K562 (cell line): Measurements from ENCODE around the gene PTAR1. TPM values are rescaled to one million over a fixed set of nuclear protein-coding genes. Genes with fewer than 3 reads are reported as not detected.

Source experiments
- ATAC-seq: fragments of 200-7000 bp; cut with Tn5 transposase; 3 replicates; pipeline ENCODE4 v1.9.1; 2020; ENCODE audit warnings: moderate library complexity
- BruUV-seq: library from RNA; stranded (reverse); fragments of 400-500 nt; replicated peaks from 2 replicates; lab custom pipeline; 2021; lab: Mats Ljungman, UMichigan
- CTCF ChIA-PET: fragments of 300-600 bp; formaldehyde crosslinking; extraction: SDS; loops from one replicate; lab custom pipeline; 2021; ENCODE audit warnings: low intra/inter-chr PET ratio; lab: Yijun Ruan, JAX
- POLR2A ChIA-PET: fragments of 300-600, 350-650 bp; sonication (Branson Sonifier 250); formaldehyde crosslinking; extraction: SDS; loops from one replicate; lab custom pipeline; 2021; ENCODE audit warnings: antibody characterized with exemption, inconsistent platforms; lab: Yijun Ruan, JAX
- DNase-seq, 4 experiments: peaks; one replicate each; pipeline versions ENCODE4 v3.0.0 to v3.0.0-alpha.2; 2011 to 2018; ENCODE audit warnings: low spot score in 3 of 4, mixed read lengths in 3 of 4; ENCODE audit errors: extremely low read depth in 1 of 4
- FAIRE-seq: peaks from 2 replicates; lab custom pipeline; 2011; peaks lifted over from hg19 to GRCh38; lab: Jason Lieb, UNC
- H2AFZ ChIP-seq: 2 replicates; pipeline ENCODE4 v1.6.0; 2011; ENCODE audit warnings: low read depth, low read length, control low read depth, inconsistent platforms
- H3K27ac ChIP-seq: fragments of 200-600 bp; 3 replicates; pipeline ENCODE4 v1.8.0; 2011; ENCODE audit warnings: low read depth, mild to moderate bottlenecking, control low read depth, inconsistent platforms, low read length, moderate library complexity, mixed read lengths; ENCODE audit errors: extremely low read depth
- H3K27me3 ChIP-seq, 2 experiments: fragments of 300-600 bp in 1 of 2; 2 replicates in 1 of 2; 3 replicates in 1 of 2; pipeline versions ENCODE4 v1.6.0 to v1.8.0; 2011; ENCODE audit warnings: inconsistent platforms in 2 of 2, low read length in 2 of 2, mild to moderate bottlenecking in 1 of 2, mixed read lengths in 1 of 2, moderate library complexity in 1 of 2; ENCODE audit not compliant: control insufficient read depth in 2 of 2, insufficient read depth in 2 of 2
- H3K36me3 ChIP-seq: fragments of 300-600 bp; 3 replicates; pipeline ENCODE4 v1.8.0; 2011; ENCODE audit warnings: mild to moderate bottlenecking, low read length, inconsistent platforms; ENCODE audit not compliant: control insufficient read depth, insufficient read depth
- H3K4me1 ChIP-seq, 2 experiments: fragments of 200-600 bp in 1 of 2; replicated peaks in 1 of 2; 2 replicates in 1 of 2; 3 replicates in 1 of 2; pipeline versions ENCODE4 v1.5.1 to v1.8.0; 2011; ENCODE audit warnings: inconsistent platforms in 2 of 2, low read length in 2 of 2, mild to moderate bottlenecking in 1 of 2, mixed read lengths in 1 of 2, moderate library complexity in 1 of 2; ENCODE audit not compliant: control insufficient read depth in 2 of 2, insufficient read depth in 2 of 2
- H3K4me2 ChIP-seq: 2 replicates; pipeline ENCODE4 v1.6.1; 2011; ENCODE audit warnings: low read length, control low read depth, inconsistent platforms, mixed read lengths; ENCODE audit not compliant: insufficient read depth
- H3K4me3 ChIP-seq: fragments of 200-600 bp; sonication (generic), shearing (Covaris generic); 2 replicates; pipeline ENCODE4 v1.5.1; 2016; ENCODE audit warnings: control low read depth, inconsistent platforms
- H3K79me2 ChIP-seq: fragments of 200-600 bp; 3 replicates; pipeline ENCODE4 v1.8.0; 2011; ENCODE audit warnings: low read length, inconsistent platforms; ENCODE audit not compliant: control insufficient read depth, insufficient read depth
- H3K9ac ChIP-seq, 2 experiments: 2 replicates each; pipeline versions ENCODE4 v1.6.0 to v1.6.1; 2011; ENCODE audit warnings: low read depth in 2 of 2, low read length in 2 of 2, control low read depth in 1 of 2, inconsistent platforms in 1 of 2, mild to moderate bottlenecking in 1 of 2, mixed read lengths in 1 of 2; ENCODE audit not compliant: insufficient read depth in 1 of 2
- H3K9me1 ChIP-seq: one replicate; pipeline ENCODE4 v1.6.0; 2011; ENCODE audit warnings: inconsistent platforms, mild to moderate bottlenecking, low read length, moderate library complexity; ENCODE audit not compliant: control insufficient read depth, insufficient read depth
- H3K9me3 ChIP-seq: replicated peaks from 2 replicates; pipeline ENCODE4 v1.5.1; 2011; ENCODE audit warnings: low read depth, low read length, inconsistent platforms; ENCODE audit not compliant: control insufficient read depth, insufficient read depth
- H4K20me1 ChIP-seq: replicated peaks from 2 replicates; pipeline ENCODE4 v1.6.1; 2011; ENCODE audit warnings: low read length, inconsistent platforms, mixed read lengths; ENCODE audit not compliant: control insufficient read depth, insufficient read depth
- BDP1 ChIP-seq: IDR thresholded peaks from 3 replicates; pipeline ENCODE4 v1.6.1; 2011; ENCODE audit not compliant: insufficient read length, insufficient read depth
- BRD9 ChIP-seq: fragments of 450-650 bp; IDR thresholded peaks from 2 replicates; pipeline ENCODE4 v1.6.1; 2018; ENCODE audit warnings: low read depth; ENCODE audit not compliant: partially characterized antibody
- FOXM1 ChIP-seq, 2 experiments: fragments of 450-650 bp in 1 of 2; sonication (generic) in 1 of 2; formaldehyde crosslinking in 1 of 2; IDR thresholded peaks; 2 replicates each; pipeline versions ENCODE4 v1.6.1 to v1.9.0; 2017 to 2022; ENCODE audit warnings: low read depth in 2 of 2, mild to moderate bottlenecking in 2 of 2, missing genetic modification reagents in 1 of 2, moderate library complexity in 1 of 2
- LARP7 ChIP-seq: fragments of 450-650 bp; IDR thresholded peaks from 2 replicates; pipeline ENCODE4 v1.6.1; 2016
- LCOR ChIP-seq: sonication (generic); formaldehyde crosslinking; IDR thresholded peaks from 2 replicates; pipeline ENCODE4 v1.8.0; 2022; ENCODE audit warnings: mild to moderate bottlenecking, missing genetic modification reagents
- MAFF ChIP-seq: IDR thresholded peaks from 2 replicates; pipeline ENCODE4 v1.6.1; 2012; ENCODE audit warnings: low read length, improper control_type of control experiment
- NFIX ChIP-seq: fragments of 250-450 bp; sonication (Bioruptor Pico); IDR thresholded peaks from 2 replicates; pipeline ENCODE4 v1.4.0; 2020; ENCODE audit warnings: low read depth, mild to moderate bottlenecking, moderate library complexity
- NR3C1 ChIP-seq: sonication (generic); formaldehyde crosslinking; IDR thresholded peaks from 2 replicates; pipeline ENCODE4 v1.8.1; 2022; ENCODE audit warnings: missing genetic modification reagents
- RBM15 ChIP-seq: fragments of 200-400 bp; formaldehyde crosslinking; IDR thresholded peaks from 2 replicates; pipeline ENCODE4 v1.6.1; 2018; ENCODE audit warnings: mild to moderate bottlenecking, low read length, moderate library complexity; ENCODE audit not compliant: insufficient read depth
- RUNX1 ChIP-seq: sonication (generic); IDR thresholded peaks from 2 replicates; pipeline ENCODE4 v1.6.1; 2016; ENCODE audit warnings: antibody characterized with exemption, low read depth
- SAFB ChIP-seq: fragments of 200-400 bp; formaldehyde crosslinking; IDR thresholded peaks from 2 replicates; pipeline ENCODE4 v1.6.1; 2017; ENCODE audit warnings: low read depth, low read length, borderline replicate concordance
- TFAP4 ChIP-seq: sonication (generic); formaldehyde crosslinking; IDR thresholded peaks from 2 replicates; pipeline ENCODE4 v1.8.0; 2022; ENCODE audit warnings: missing genetic modification reagents, mild to moderate bottlenecking, moderate library complexity, borderline replicate concordance
- ZNF184 ChIP-seq: sonication (generic); formaldehyde crosslinking; IDR thresholded peaks from 2 replicates; pipeline ENCODE4 v1.5.0; 2020; ENCODE audit warnings: missing genetic modification reagents
- ZNF764 ChIP-seq: fragments of 250-450 bp; sonication (Bioruptor Pico); IDR thresholded peaks from 2 replicates; pipeline ENCODE4 v1.4.0; 2020; ENCODE audit warnings: low read depth, mild to moderate bottlenecking, moderate library complexity
- WGBS: fragments of 100-300 bp; shearing (Covaris generic); methylation state at CpG from one replicate; pipeline ENCODE4 v1.1.6; 2016; ENCODE audit warnings: low coverage, mixed read lengths; ENCODE audit not compliant: insufficient coverage; ENCODE audit errors: missing lambda C conversion rate; 5-methylcytosine and 5-hydroxymethylcytosine counted together
- in situ Hi-C: fragments of 300-500 bp; cut with MboI; formaldehyde crosslinking; loops from 4 replicates; pipeline ENCODE4 v1.15.0; 2018; ENCODE audit warnings: inconsistent platforms, mixed read lengths
- intact Hi-C: fragments of 100-400 bp; cut with micrococcal nuclease; formaldehyde crosslinking; loops from 2 replicates; pipeline ENCODE4 v1.14.2; 2022
- polyA plus RNA-seq, 8 experiments: library from polyadenylated mRNA; depleted of rRNA in 4 of 8; stranded (reverse) in 5 of 8; unstranded in 3 of 8; fragments of >200 nt; fragmentation: Nextera tagmentation in 2 of 8; fragmentation: Illumina TruSeq in 1 of 8; extraction: Ambion mirVana in 2 of 8; extraction: Trizol in 1 of 8; gene quantifications; 2 replicates each; pipeline versions ENCODE4 v1.2.1 to v1.2.3, GENCODE V29; 2011 to 2014; ENCODE audit warnings: inconsistent platforms in 1 of 8, missing spikeins in 1 of 8
- total RNA-seq, 7 experiments: library from RNA; depleted of rRNA in 6 of 7; stranded (reverse); fragments of >200 nt in 6 of 7; fragmentation: Illumina TruSeq in 2 of 7; extraction: Trizol in 2 of 7; gene quantifications; 2 replicates each; pipeline versions ENCODE4 v1.2.1 to v1.2.3, GENCODE V29; 2011 to 2021; ENCODE audit warnings: low replicate concordance in 1 of 7
- TF ChIP-seq, protein P1 (sequence below): fragments of 450-650 bp; IDR thresholded peaks from 2 replicates; pipeline ENCODE4 v1.6.1; 2016; ENCODE audit warnings: borderline replicate concordance
- TF ChIP-seq, protein P2 (sequence below): fragments of 250-450 bp; sonication (Bioruptor Pico); IDR thresholded peaks from 2 replicates; pipeline ENCODE4 v1.4.0; 2020; ENCODE audit warnings: borderline replicate concordance
- TF ChIP-seq, protein P3 (sequence below): IDR thresholded peaks from 2 replicates; pipeline ENCODE4 v1.6.1; 2011; ENCODE audit not compliant: insufficient read length; ENCODE audit errors: extremely low read depth

Gene PTAR1
- total and polyA plus RNA-seq, 9 of the 15 experiments (the other 6 are each of a cell fraction or from before 2014, with no cell fraction given) = 10.1 to 48.0 (median 28.0) TPM

DNA sequence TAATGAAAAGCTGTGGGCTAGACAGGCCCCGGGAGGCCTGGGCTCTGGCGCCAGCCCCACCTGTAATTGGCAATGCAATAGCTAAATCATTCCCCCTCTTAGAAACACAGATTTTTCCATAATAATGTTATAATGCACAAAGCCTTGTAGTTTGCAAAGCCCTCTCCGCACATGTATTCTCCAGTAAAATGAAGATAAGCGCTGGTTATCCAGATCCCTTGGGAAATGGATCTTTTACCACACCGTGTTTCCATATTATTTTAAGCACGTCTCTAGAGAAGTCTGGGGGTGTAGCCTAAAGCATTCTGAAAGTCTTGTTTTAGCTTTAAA is 86.5 kb downstream of the PTAR1 start:
- H2AFZ ChIP-seq = peak overlapping the region; percentile 81
- H3K4me3 ChIP-seq = peak overlapping the region; percentile 35; the same call in 1 of the 2 replicates
- ChIA-PET CTCF (interaction anchor here (0.5 kb wide), 1 partner anchor 86 kb away, joined by 3 read pairs; the partner anchor contains the start of gene PTAR1), POLR2A (interaction anchor here (0.6 kb wide), 1 partner anchor 253 kb away, joined by 3 read pairs; no protein-coding TSS in a partner anchor)
- H3K4me1 ChIP-seq = peaks cover 0 to 15% of the 10 kb centered on the region in 2 experiments; a peak in 2 of 5 replicates
- FAIRE-seq = no peak
- no TSS peak for BruUV-seq
- no peak for DNase-seq
- H3K9ac ChIP-seq = peak overlapping the region in 1 of 2 experiments; percentile 87; a peak in 2 of 4 replicates
- no peaks in the 10 kb centered on the region for H3K9me3 ChIP-seq
- no peaks in the 10 kb centered on the region for H3K36me3 ChIP-seq
- peaks cover 2 to 15% of the 10 kb centered on the region in 2 experiments; a peak in 4 of 5 replicates for H3K27me3 ChIP-seq
- no peaks in the 10 kb centered on the region for H3K79me2 ChIP-seq
- in situ Hi-C loops (no loop called here), intact Hi-C loops (loop anchor here (1.0 to 5.0 kb wide), 4 partner anchors 84 to 246 kb away; partner anchors contain the start of gene CFAP95)
- H4K20me1 ChIP-seq = no peaks in the 10 kb centered on the region; the same call in 1 of the 2 replicates
- peak overlapping the region; percentile 68 for H3K4me2 ChIP-seq
- no peaks in the 10 kb centered on the region for H3K9me1 ChIP-seq
- no peak overlapping the region for H3K27ac ChIP-seq
- TF ChIP-seq SAFB (no peak), RBM15 (no peak), MAFF (no peak), ZNF184 (CRISPR knock-in tag) (no peak), FOXM1 (IDR thresholded peaks at IDR 0.05; ENCODE audit: low read depth) (no peak), FOXM1 (CRISPR knock-in tag; IDR thresholded peaks at IDR 0.05; ENCODE audit: low read depth) (no peak), TFAP4 (CRISPR knock-in tag) (no peak), NFIX (CRISPR knock-in tag) (no peak), ZNF764 (CRISPR knock-in tag) (no peak), LCOR (CRISPR knock-in tag) (no peak), NR3C1 (CRISPR knock-in tag) (no peak), BDP1 (no peak), RUNX1 (no peak), BRD9 (no peak), LARP7 (no peak)
- TF ChIP-seq, protein P1, sequence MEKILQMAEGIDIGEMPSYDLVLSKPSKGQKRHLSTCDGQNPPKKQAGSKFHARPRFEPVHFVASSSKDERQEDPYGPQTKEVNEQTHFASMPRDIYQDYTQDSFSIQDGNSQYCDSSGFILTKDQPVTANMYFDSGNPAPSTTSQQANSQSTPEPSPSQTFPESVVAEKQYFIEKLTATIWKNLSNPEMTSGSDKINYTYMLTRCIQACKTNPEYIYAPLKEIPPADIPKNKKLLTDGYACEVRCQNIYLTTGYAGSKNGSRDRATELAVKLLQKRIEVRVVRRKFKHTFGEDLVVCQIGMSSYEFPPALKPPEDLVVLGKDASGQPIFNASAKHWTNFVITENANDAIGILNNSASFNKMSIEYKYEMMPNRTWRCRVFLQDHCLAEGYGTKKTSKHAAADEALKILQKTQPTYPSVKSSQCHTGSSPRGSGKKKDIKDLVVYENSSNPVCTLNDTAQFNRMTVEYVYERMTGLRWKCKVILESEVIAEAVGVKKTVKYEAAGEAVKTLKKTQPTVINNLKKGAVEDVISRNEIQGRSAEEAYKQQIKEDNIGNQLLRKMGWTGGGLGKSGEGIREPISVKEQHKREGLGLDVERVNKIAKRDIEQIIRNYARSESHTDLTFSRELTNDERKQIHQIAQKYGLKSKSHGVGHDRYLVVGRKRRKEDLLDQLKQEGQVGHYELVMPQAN = no peak
- TF ChIP-seq, protein P2, sequence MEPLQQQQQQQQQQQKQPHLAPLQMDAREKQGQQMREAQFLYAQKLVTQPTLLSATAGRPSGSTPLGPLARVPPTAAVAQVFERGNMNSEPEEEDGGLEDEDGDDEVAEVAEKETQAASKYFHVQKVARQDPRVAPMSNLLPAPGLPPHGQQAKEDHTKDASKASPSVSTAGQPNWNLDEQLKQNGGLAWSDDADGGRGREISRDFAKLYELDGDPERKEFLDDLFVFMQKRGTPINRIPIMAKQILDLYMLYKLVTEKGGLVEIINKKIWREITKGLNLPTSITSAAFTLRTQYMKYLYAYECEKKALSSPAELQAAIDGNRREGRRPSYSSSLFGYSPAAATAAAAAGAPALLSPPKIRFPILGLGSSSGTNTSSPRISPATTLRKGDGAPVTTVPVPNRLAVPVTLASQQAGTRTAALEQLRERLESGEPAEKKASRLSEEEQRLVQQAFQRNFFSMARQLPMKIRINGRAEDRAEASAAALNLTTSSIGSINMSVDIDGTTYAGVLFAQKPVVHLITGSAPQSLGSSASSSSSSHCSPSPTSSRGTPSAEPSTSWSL (CRISPR knock-in tag) = no peak
- TF ChIP-seq, protein P3, sequence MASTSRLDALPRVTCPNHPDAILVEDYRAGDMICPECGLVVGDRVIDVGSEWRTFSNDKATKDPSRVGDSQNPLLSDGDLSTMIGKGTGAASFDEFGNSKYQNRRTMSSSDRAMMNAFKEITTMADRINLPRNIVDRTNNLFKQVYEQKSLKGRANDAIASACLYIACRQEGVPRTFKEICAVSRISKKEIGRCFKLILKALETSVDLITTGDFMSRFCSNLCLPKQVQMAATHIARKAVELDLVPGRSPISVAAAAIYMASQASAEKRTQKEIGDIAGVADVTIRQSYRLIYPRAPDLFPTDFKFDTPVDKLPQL = no peak
- no peak for ATAC-seq
- 10% methylated on average over 6 of the region's 6 CpGs for WGBS
